Measurements from ENCODE around the gene ZNF536. TPM values are rescaled to one million over a fixed set of nuclear protein-coding genes. Genes with fewer than 3 reads are reported as not detected.
"Not testable (repeated sequence)": the region's sequence is repeated elsewhere in the genome, so short reads cannot be mapped to it uniquely, and the experiment has no call there.

ZNF536 gene
- total RNA-seq, 1 donor from 2014 or later = not detected

- Histone ChIP-seq H3K4me3 (ENCODE audit: low read depth, low read length) (no peak overlapping the region), H3K27me3 (ENCODE audit: control insufficient read depth, insufficient read depth, low read length) (no peaks in the 10 kb centered on the region), H3K36me3 (ENCODE audit: control insufficient read depth, insufficient read depth, low read length) (no peaks in the 10 kb centered on the region)
- TF ChIP-seq CTCF (IDR thresholded peaks at IDR 0.05; ENCODE audit: insufficient read depth, low read length, severe bottlenecking) = no peak
- DNase-seq (ENCODE audit: low read depth) (no peak), FAIRE-seq (no peak)
Measured at GRCh38 chr19:30444686-30445232, 72.6 kb downstream of the ZNF536 start.

DNA sequence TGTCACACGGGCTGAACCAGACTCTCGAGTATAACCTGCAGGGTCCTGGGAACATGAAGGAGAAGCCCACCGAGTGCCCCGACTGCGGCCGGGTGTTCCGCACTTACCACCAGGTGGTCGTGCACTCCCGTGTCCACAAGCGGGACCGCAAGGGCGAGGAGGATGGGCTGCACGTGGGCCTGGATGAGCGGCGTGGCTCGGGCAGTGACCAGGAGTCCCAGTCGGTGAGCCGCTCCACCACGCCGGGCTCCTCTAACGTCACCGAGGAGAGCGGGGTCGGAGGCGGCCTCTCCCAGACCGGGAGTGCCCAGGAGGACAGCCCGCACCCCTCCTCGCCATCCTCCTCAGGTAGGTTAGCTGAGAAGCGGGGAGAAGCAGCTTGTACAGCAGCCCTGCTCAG is 73.2 kb downstream of the ZNF536 start:
- TF ChIP-seq CTCF (IDR thresholded peaks at IDR 0.05; ENCODE audit: insufficient read depth, low read length, severe bottlenecking) = no peak
- DNase-seq (ENCODE audit: low read depth) = no peak
- H3K27me3 ChIP-seq (ENCODE audit: control insufficient read depth, insufficient read depth, low read length) = no peaks in the 10 kb centered on the region

DNA sequence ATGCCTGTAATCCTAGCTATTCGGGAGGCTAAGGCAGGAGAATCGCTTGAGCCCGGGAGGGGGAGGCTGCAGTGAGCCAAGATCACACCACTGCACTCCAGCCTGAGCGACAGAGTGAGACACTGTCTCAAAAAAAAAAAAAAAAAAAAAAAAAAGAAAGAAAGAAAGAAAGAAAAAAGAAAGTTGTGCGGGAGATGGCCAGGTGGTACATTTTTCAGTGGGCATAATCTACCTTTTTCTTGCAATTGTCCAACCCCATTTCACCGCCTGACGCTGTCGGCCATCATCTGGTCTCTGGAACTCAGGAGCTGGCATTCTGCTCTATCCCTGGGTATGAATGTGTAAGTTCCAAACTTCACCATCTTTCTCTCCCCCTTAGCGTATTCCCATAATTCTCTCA is 73.9 kb downstream of the ZNF536 start:
- not testable (repeated sequence) for H3K4me3 ChIP-seq (ENCODE audit: low read depth, low read length); H3K36me3 ChIP-seq (ENCODE audit: control insufficient read depth, insufficient read depth, low read length); H3K27me3 ChIP-seq (ENCODE audit: control insufficient read depth, insufficient read depth, low read length); DNase-seq (ENCODE audit: low read depth); FAIRE-seq

More for the DNA sequence above, 73.2 kb downstream of the ZNF536 start:
- no peaks in the 10 kb centered on the region for H3K36me3 ChIP-seq (ENCODE audit: control insufficient read depth, insufficient read depth, low read length)
- no peak for FAIRE-seq
- H3K4me3 ChIP-seq (ENCODE audit: low read depth, low read length) = no peak overlapping the region

- Histone ChIP-seq H3K4me3 (ENCODE audit: low read depth, low read length) (no peak overlapping the region), H3K27me3 (ENCODE audit: control insufficient read depth, insufficient read depth, low read length) (no peaks in the 10 kb centered on the region), H3K36me3 (ENCODE audit: control insufficient read depth, insufficient read depth, low read length) (no peaks in the 10 kb centered on the region)
- DNase-seq (ENCODE audit: low read depth) = no peak
- FAIRE-seq = no peak
- TF ChIP-seq CTCF (IDR thresholded peaks at IDR 0.05; ENCODE audit: insufficient read depth, low read length, severe bottlenecking) = no peak
Measured at GRCh38 chr19:30446850-30447552, 74.8 kb downstream of the ZNF536 start.

DNA sequence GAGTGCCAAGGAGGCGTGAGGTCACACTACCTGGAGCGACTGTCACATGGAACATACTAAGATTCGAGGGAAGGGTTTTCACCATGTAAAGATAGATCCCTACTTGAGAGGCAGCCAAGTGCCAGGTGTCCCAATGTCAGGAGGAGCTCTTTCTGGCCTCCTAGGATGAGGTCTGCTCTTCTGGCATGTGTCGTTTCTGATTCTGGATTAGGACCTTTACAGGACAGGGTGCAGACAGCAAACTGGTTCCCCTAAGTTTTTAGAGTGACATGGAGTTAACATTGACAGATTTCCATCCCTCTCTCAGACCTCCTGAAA is 75.3 kb downstream of the ZNF536 start:
- Histone ChIP-seq H3K4me3 (ENCODE audit: low read depth, low read length) (no peak overlapping the region), H3K27me3 (ENCODE audit: control insufficient read depth, insufficient read depth, low read length) (no peaks in the 10 kb centered on the region), H3K36me3 (ENCODE audit: control insufficient read depth, insufficient read depth, low read length) (no peaks in the 10 kb centered on the region)
- no peak for TF ChIP-seq CTCF (IDR thresholded peaks at IDR 0.05; ENCODE audit: insufficient read depth, low read length, severe bottlenecking)
- no peak for FAIRE-seq
- no peak for DNase-seq (ENCODE audit: low read depth)

DNA sequence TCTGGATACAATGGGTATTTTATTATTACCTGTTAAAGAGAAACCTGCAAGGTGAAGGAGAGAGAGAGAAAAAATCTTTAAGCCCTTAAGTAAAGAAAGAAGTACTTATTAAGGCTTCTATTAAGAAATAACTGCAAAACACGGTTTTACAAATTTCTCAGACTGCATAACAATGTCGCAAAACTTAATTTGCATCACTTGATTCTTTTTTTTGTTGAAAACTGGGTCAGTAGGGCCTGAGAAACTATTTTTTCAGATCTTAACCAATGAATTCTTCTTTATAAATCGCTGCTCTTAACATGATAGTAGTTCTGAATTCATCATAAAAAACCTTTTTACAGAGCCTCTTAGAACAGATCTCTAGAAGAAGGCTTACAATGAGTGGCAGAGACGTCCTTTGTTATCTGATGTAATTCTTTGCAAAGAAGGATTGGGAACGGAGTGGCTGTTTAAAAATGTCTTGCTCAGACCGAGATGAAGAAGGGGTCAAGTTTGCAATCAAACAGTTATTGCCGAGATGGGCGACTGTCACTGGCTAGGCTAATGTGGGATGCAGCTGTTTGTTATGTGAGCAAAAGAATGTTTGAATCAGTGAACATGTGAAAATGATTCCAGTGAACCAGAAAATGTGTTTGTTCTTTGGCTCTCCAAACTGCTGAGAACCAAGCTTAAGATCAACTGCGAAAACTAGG is 76.3 kb downstream of the ZNF536 start:
- FAIRE-seq (no peak), DNase-seq (ENCODE audit: low read depth) (no peak)
- Histone ChIP-seq H3K4me3 (ENCODE audit: low read depth, low read length) (no peak overlapping the region), H3K27me3 (ENCODE audit: control insufficient read depth, insufficient read depth, low read length) (no peaks in the 10 kb centered on the region), H3K36me3 (ENCODE audit: control insufficient read depth, insufficient read depth, low read length) (no peaks in the 10 kb centered on the region)
- no peak for TF ChIP-seq CTCF (IDR thresholded peaks at IDR 0.05; ENCODE audit: insufficient read depth, low read length, severe bottlenecking)

Measured in bronchial epithelial cell (primary cell).